ENCODE results near the gene TLL1.

The TLL1 gene

DNA sequence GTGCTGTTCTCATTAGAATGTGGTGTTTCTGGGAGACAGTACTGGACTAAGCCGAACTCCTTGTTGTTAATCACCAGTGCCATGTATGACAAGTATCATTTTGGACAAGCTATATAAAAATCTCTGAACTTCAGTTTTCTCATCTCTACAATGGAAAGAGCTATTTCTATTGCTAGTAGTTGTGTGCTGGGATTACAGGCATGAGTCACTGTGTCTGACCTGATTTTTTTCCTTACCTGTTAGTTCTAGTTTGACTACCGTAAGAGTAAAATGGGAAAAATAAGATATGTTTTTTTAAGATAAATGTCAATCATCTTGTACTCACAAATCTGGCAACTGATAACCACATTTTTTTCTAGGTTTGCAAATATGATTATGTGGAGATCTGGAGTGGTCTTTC lies 192.3 kb downstream of the TLL1 start:
- no peaks in the 10 kb centered on the region for H3K4me1 ChIP-seq (ENCODE audit: insufficient read depth, low read length)
- no peaks in the 10 kb centered on the region for H3K9me3 ChIP-seq (ENCODE audit: insufficient read depth, low read depth, low read length)
- H3K9ac ChIP-seq (ENCODE audit: low read depth, low read length) = no peak overlapping the region
- 100% methylated on average over 2 of the region's 2 CpGs for WGBS
- no peak overlapping the region for H3K27ac ChIP-seq (ENCODE audit: low read depth, low read length)
- H3K27me3 ChIP-seq (ENCODE audit: insufficient read depth, low read length) = no peaks in the 10 kb centered on the region
- H3K4me3 ChIP-seq (ENCODE audit: low read length) = no peak overlapping the region
- no peaks in the 10 kb centered on the region for H3K36me3 ChIP-seq (ENCODE audit: insufficient read depth, low read length)

DNA sequence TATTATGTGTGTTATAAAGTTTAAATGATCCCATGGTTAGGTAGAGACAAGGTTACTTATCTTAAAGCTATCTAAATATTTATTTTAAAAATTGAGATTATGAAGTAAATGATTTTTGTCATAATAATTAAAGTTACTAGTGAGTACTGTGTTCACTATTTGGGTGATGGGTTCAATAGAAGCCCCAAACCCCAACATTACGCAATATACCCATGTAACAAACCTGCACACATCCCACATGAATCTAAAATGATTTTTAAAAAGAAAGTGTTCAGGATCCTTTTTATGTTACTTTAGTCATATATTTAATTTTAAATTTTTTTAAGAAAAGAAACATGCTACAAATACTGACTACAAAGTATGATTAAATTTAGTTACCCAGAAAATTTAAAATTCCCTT lies 193.9 kb downstream of the TLL1 start:
- H3K36me3 ChIP-seq (ENCODE audit: insufficient read depth, low read length) = no peaks in the 10 kb centered on the region
- no peaks in the 10 kb centered on the region for H3K27me3 ChIP-seq (ENCODE audit: insufficient read depth, low read length)
- H3K9me3 ChIP-seq (ENCODE audit: insufficient read depth, low read depth, low read length) = no peaks in the 10 kb centered on the region
- H3K4me1 ChIP-seq (ENCODE audit: insufficient read depth, low read length) = no peaks in the 10 kb centered on the region
- no peak overlapping the region for H3K9ac ChIP-seq (ENCODE audit: low read depth, low read length)
- WGBS = no CpG with 5 or more reads among the region's 1 CpG
- H3K27ac ChIP-seq (ENCODE audit: low read depth, low read length) = no peak overlapping the region
- H3K4me3 ChIP-seq (ENCODE audit: low read length) = no peak overlapping the region

- no peak overlapping the region for H3K27ac ChIP-seq (ENCODE audit: low read depth, low read length)
- no peak overlapping the region for H3K9ac ChIP-seq (ENCODE audit: low read depth, low read length)
- no peaks in the 10 kb centered on the region for H3K36me3 ChIP-seq (ENCODE audit: insufficient read depth, low read length)
- H3K4me3 ChIP-seq (ENCODE audit: low read length) = no peak overlapping the region
- no peaks in the 10 kb centered on the region for H3K27me3 ChIP-seq (ENCODE audit: insufficient read depth, low read length)
- H3K9me3 ChIP-seq (ENCODE audit: insufficient read depth, low read depth, low read length) = no peaks in the 10 kb centered on the region
- WGBS = 94% methylated on average over 1 of the region's 1 CpG
- no peaks in the 10 kb centered on the region for H3K4me1 ChIP-seq (ENCODE audit: insufficient read depth, low read length)
Measured at GRCh38 chr4:166067915-166068314, 194.9 kb downstream of the TLL1 start.

- Histone ChIP-seq H3K36me3 (ENCODE audit: insufficient read depth, low read length) (no peaks in the 10 kb centered on the region), H3K4me1 (ENCODE audit: insufficient read depth, low read length) (no peaks in the 10 kb centered on the region), H3K27ac (ENCODE audit: low read depth, low read length) (no peak overlapping the region), H3K9ac (ENCODE audit: low read depth, low read length) (no peak overlapping the region), H3K9me3 (ENCODE audit: insufficient read depth, low read depth, low read length) (no peaks in the 10 kb centered on the region), H3K27me3 (ENCODE audit: insufficient read depth, low read length) (no peaks in the 10 kb centered on the region), H3K4me3 (ENCODE audit: low read length) (no peak overlapping the region)
- 95% methylated on average over 5 of the region's 6 CpGs for WGBS
Measured at GRCh38 chr4:166073783-166074182, 200.7 kb downstream of the TLL1 start.

DNA sequence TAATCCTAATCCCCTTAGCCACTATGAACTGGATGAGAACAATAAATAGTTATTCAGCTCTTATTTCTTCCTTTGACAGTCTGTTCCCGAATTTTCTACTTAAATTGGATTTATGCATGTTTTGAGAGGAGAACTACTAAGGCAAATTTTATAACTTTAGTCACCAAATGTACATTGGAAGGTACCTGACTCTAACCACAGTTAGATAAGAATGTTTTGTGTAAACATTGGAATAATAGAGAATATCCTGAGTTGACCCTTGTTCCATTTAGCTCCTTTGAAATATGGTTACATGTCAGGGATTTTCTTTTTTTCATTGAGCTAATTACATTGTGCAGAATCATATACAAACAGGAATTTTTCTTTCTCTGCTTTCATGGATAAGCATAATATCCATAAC lies 202.6 kb downstream of the TLL1 start:
- no CpG with 5 or more reads among the region's 1 CpG for WGBS
- Histone ChIP-seq H3K9me3 (ENCODE audit: insufficient read depth, low read depth, low read length) (no peaks in the 10 kb centered on the region), H3K27me3 (ENCODE audit: insufficient read depth, low read length) (no peaks in the 10 kb centered on the region), H3K9ac (ENCODE audit: low read depth, low read length) (no peak overlapping the region), H3K36me3 (ENCODE audit: insufficient read depth, low read length) (no peaks in the 10 kb centered on the region), H3K4me3 (ENCODE audit: low read length) (no peak overlapping the region), H3K27ac (ENCODE audit: low read depth, low read length) (no peak overlapping the region), H3K4me1 (ENCODE audit: insufficient read depth, low read length) (no peaks in the 10 kb centered on the region)

GRCh38 chr4:166077782-166078181 lies 204.7 kb downstream of the TLL1 start:
- Histone ChIP-seq H3K9ac (ENCODE audit: low read depth, low read length) (no peak overlapping the region), H3K9me3 (ENCODE audit: insufficient read depth, low read depth, low read length) (no peaks in the 10 kb centered on the region), H3K27me3 (ENCODE audit: insufficient read depth, low read length) (no peaks in the 10 kb centered on the region), H3K4me1 (ENCODE audit: insufficient read depth, low read length) (no peaks in the 10 kb centered on the region), H3K4me3 (ENCODE audit: low read length) (no peak overlapping the region), H3K36me3 (ENCODE audit: insufficient read depth, low read length) (no peaks in the 10 kb centered on the region), H3K27ac (ENCODE audit: low read depth, low read length) (no peak overlapping the region)
- 97% methylated on average over 4 of the region's 4 CpGs for WGBS

DNA sequence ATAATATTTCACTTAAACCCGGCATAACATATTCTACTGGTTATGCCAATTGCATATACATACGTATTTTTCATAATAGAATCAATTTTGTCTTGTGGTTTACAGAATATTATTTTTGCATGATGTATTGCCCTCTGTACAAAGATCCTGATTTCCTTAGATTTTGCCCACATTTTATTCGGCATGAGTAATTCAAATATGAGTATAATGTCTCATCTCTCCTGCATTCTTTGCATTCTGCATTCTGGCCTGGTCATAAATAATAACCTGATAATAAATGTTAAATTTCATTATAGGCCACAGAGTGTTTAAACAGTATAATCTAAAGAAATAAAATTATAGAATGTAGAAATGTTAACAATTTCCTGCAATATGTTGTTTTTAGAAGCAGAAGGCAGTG lies 205.3 kb downstream of the TLL1 start:
- 100% methylated on average over 1 of the region's 3 CpGs for WGBS
- H3K36me3 ChIP-seq (ENCODE audit: insufficient read depth, low read length) = no peaks in the 10 kb centered on the region

DNA sequence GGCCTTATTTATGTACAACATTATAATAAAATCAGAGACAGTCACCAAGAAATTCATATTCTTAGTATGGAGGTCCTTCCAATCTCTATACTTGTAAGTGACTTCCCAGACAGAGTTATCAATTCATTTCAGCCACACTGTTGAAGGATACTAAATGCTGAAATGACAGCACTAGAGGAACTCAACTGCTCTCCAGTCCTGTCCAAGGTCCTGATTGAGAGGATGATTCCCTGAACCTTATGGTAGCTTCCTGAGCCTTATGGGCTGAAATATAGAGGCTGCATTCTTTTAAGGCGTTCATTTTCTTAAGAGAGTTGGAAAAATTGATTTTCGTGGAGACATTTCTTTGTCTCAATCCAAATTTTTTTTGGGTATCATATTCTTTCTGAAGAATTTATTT lies 205.9 kb downstream of the TLL1 start:
- Histone ChIP-seq H3K4me3 (ENCODE audit: low read length) (no peak overlapping the region), H3K4me1 (ENCODE audit: insufficient read depth, low read length) (no peaks in the 10 kb centered on the region), H3K9me3 (ENCODE audit: insufficient read depth, low read depth, low read length) (no peaks in the 10 kb centered on the region), H3K27me3 (ENCODE audit: insufficient read depth, low read length) (no peaks in the 10 kb centered on the region), H3K27ac (ENCODE audit: low read depth, low read length) (no peak overlapping the region), H3K9ac (ENCODE audit: low read depth, low read length) (no peak overlapping the region), H3K36me3 (ENCODE audit: insufficient read depth, low read length) (no peaks in the 10 kb centered on the region)
- WGBS = 75% methylated on average over 2 of the region's 2 CpGs

More for the DNA sequence above, 205.3 kb downstream of the TLL1 start:
- Histone ChIP-seq H3K4me3 (ENCODE audit: low read length) (no peak overlapping the region), H3K9me3 (ENCODE audit: insufficient read depth, low read depth, low read length) (no peaks in the 10 kb centered on the region), H3K27ac (ENCODE audit: low read depth, low read length) (no peak overlapping the region), H3K27me3 (ENCODE audit: insufficient read depth, low read length) (no peaks in the 10 kb centered on the region), H3K9ac (ENCODE audit: low read depth, low read length) (no peak overlapping the region), H3K4me1 (ENCODE audit: insufficient read depth, low read length) (no peaks in the 10 kb centered on the region)

DNA sequence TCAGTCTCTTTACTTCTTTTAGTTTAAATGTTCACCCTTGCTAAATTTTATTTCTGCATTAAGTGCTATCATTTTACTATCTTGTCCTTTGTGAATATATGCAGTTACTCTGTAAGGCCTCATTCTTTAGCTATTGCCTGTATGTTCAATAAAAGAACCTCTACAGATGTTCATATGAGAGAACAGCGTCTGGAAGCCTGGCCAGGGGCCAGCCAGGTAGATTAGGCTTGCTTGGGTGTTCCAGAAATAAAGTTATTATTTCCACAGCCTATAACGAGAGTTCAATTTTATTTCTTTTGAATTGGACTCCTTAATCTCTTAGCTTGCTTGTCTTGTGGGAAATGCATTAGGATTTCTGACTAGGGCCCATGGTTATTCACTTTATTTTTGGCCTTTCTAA lies 214.5 kb downstream of the TLL1 start:
- Histone ChIP-seq H3K4me1 (ENCODE audit: insufficient read depth, low read length) (no peaks in the 10 kb centered on the region), H3K9me3 (ENCODE audit: insufficient read depth, low read depth, low read length) (no peaks in the 10 kb centered on the region), H3K9ac (ENCODE audit: low read depth, low read length) (no peak overlapping the region), H3K27ac (ENCODE audit: low read depth, low read length) (no peak overlapping the region), H3K27me3 (ENCODE audit: insufficient read depth, low read length) (no peaks in the 10 kb centered on the region), H3K4me3 (ENCODE audit: low read length) (no peak overlapping the region), H3K36me3 (ENCODE audit: insufficient read depth, low read length) (no peaks in the 10 kb centered on the region)
- 100% methylated on average over 2 of the region's 2 CpGs for WGBS

- H3K27ac ChIP-seq (ENCODE audit: low read depth, low read length) = no peak overlapping the region
- WGBS = 75% methylated on average over 4 of the region's 4 CpGs
- H3K27me3 ChIP-seq (ENCODE audit: insufficient read depth, low read length) = no peaks in the 10 kb centered on the region
- H3K4me3 ChIP-seq (ENCODE audit: low read length) = no peak overlapping the region
- no peaks in the 10 kb centered on the region for H3K4me1 ChIP-seq (ENCODE audit: insufficient read depth, low read length)
- no peaks in the 10 kb centered on the region for H3K36me3 ChIP-seq (ENCODE audit: insufficient read depth, low read length)
- H3K9ac ChIP-seq (ENCODE audit: low read depth, low read length) = no peak overlapping the region
- no peaks in the 10 kb centered on the region for H3K9me3 ChIP-seq (ENCODE audit: insufficient read depth, low read depth, low read length)
Measured at GRCh38 chr4:166088576-166088975, 215.5 kb downstream of the TLL1 start.

- H3K36me3 ChIP-seq (ENCODE audit: insufficient read depth, low read length) = no peaks in the 10 kb centered on the region
- 90% methylated on average over 3 of the region's 3 CpGs for WGBS
- no peak overlapping the region for H3K27ac ChIP-seq (ENCODE audit: low read depth, low read length)
- H3K9ac ChIP-seq (ENCODE audit: low read depth, low read length) = no peak overlapping the region
- H3K4me3 ChIP-seq (ENCODE audit: low read length) = no peak overlapping the region
- H3K27me3 ChIP-seq (ENCODE audit: insufficient read depth, low read length) = no peaks in the 10 kb centered on the region
- H3K9me3 ChIP-seq (ENCODE audit: insufficient read depth, low read depth, low read length) = no peaks in the 10 kb centered on the region
- H3K4me1 ChIP-seq (ENCODE audit: insufficient read depth, low read length) = 0 out of 2 replicates have a peak, but pooled peaks cover 1% of the 10 kb centered on the region
Measured at GRCh38 chr4:166091146-166091545, 218.1 kb downstream of the TLL1 start.

- Histone ChIP-seq H3K4me3 (ENCODE audit: low read length) (no peak overlapping the region), H3K27me3 (ENCODE audit: insufficient read depth, low read length) (no peaks in the 10 kb centered on the region), H3K9ac (ENCODE audit: low read depth, low read length) (no peak overlapping the region), H3K27ac (ENCODE audit: low read depth, low read length) (no peak overlapping the region), H3K4me1 (ENCODE audit: insufficient read depth, low read length) (0 out of 2 replicates have a peak, but pooled peaks cover 4% of the 10 kb centered on the region), H3K9me3 (ENCODE audit: insufficient read depth, low read depth, low read length) (no peaks in the 10 kb centered on the region), H3K36me3 (ENCODE audit: insufficient read depth, low read length) (no peaks in the 10 kb centered on the region)
- no CpG with 5 or more reads among the region's 2 CpGs for WGBS
Measured at GRCh38 chr4:166091912-166092510, 219.0 kb downstream of the TLL1 start.
